ENCODE results near the gene RSBN1L.

Gene RSBN1L

DNA sequence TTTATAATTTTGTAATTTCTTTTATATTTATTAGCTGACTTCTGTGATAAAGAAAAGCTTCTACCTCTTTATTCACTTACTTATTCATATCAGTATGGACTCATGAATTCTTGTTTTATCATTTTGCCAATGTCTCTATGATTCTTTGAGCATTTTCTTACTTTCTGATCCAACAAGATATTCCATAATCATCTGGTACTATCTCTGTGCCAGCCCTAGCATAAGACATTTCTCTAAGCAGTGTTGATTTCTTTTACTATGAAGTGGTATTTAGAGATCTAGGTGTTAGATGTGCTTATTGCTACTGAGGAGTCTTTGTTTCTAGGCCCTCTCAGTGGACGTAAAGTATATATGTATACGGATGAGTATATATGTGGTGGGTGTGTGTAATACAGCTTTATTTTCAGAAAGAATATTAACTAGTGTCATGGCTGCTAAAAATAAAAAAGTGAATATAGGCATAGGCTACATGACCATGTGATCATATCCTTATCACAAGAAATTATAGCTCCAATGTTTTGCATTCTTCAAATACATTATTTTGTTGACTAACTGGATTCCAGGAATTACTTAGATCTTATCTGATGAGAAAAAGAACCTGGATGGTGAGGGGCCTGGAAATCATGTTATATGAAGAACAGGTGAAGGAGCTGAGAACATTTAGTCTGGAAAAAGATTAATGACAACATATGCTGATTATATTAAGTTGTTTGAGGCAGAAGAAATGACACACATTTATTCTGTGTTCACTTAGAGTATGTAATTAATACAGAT is 115.4 kb downstream of the RSBN1L start:
- DNase-seq, result no peak

DNA sequence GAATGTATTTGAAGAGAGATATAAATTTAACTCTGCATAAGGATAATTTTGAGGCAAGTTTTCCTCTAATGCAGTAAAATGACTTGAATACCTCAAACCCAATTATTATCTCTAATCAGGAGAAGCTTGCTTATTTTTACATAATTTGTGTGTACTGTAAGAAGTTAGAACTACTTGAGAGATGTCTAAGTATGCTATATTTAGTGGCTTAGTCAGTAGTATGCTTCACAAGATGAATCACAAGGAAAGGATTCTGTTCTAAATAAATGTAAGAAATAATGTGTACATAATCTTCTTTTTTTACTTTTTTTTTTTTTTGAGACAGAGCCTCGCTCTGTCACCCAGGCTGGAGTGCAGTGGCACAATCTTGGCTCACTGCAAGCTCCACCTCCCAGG is 116.0 kb downstream of the RSBN1L start:
- no peak for DNase-seq

DNA sequence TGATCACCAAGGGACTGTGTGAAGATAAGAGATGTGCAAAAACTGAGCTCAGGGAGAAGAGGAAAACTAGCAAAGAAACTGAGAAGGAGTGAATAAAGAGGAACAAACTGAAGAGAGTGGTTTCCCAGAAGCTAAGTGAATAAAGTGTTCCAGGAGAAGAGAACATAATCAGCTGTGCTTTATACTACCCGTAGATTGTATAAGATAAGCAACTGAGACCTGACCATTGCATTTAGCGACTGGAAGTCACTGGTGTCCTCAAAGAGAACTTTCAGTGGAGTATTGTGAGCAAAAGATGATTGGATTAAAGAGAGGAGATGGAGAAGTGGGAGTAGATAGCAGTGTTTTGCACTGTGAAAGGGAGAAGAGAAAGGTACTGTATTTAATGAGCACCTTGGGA is 116.9 kb downstream of the RSBN1L start:
- no peak for DNase-seq

DNA sequence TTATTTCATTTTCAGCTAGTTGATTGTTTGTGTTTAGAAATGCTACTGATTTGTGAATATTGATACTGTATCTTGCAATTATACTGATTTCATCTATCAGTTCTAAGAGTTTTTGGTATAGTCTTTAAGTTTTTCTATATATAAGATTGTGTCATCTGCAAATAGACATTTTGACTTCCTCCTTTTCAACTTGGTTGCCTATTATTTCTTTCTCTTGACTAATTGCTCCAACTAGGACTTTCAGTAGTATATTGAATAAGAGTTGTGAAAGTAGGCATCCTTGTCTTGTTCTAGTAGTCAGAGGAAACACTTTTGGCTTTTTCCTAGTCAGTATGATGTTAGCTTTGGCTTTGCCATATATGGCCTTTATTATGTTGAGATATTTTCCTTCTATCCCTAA is 122.8 kb downstream of the RSBN1L start:
- no peak for DNase-seq

DNA sequence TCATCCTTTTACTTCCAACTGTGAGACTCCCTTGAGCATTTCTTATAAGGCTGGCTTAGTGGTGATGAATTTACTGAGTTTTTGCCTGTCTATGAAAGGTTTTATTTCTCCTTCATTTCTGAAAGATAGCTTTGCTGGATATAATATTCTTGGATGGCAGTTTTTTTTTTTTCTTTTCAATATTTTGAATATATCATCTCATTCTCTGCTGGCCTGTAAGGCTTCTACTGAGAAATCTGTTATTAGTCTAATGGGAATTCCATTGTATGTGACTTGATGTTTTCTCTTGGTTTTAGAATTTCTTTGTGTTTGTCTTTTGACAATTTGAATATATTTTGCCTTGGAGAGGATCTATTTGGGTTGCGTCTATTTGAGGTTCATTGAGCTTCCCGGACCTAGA is 124.7 kb downstream of the RSBN1L start:
- DNase-seq, result no peak

DNA sequence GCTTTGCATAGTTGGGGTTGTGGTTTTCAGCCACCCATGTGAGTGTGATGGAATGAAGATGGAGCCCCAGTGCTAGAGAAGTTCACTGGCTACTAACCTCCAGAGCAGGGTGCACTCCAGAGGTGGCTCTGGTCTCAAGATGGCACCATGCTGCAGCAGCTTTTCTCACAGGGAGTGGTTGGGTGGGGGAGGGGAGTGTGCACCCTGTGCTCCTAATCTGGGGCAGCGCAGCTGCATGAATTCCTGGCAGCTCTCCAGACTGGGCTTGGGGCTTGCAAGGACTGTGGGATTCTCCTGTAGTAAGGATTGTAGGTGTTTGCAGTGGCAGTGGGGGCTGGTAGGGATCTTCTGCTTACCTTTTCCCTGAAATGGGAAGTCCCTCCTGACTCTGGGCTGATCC is 126.0 kb downstream of the RSBN1L start:
- no peak for DNase-seq

DNA sequence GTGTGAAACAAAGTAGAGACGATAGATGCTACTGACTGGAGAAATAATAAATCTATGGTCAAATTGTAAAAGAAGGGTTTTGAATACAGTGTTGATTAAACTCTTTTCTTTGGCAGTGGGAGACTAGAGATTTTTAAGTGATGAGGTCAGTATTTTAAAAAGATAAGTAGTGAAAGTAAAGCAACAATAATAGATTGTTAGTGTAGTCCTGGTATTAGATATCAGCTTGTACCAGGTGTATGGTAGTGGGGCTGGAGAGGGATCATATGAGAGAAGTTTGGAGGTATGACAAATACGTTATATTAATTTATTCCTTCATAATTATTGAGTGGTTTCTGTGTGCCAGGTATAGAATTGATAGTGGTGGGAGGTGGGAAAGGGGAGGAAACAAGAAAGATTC is 127.5 kb downstream of the RSBN1L start:
- DNase-seq, result no peak

DNA sequence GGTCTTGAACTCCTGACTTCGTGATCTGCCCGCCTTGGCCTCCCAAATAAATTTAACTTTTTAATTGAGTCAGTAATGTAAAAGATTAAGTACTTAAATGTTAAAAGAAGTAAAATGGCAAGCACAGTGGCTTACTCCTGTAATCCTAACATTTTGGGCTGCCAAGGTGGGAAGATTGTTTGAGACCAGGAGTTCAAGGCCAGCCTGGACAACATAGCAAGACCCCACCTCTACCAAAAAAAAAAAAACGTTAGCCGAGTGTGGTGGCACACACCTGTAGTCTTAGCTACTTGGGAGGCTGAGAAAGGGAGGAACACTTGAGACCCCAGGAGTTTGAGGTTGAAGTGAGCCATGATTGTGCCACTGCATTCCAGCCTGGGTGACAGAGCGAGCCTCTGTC is 128.4 kb downstream of the RSBN1L start:
- DNase-seq, result no peak

DNA sequence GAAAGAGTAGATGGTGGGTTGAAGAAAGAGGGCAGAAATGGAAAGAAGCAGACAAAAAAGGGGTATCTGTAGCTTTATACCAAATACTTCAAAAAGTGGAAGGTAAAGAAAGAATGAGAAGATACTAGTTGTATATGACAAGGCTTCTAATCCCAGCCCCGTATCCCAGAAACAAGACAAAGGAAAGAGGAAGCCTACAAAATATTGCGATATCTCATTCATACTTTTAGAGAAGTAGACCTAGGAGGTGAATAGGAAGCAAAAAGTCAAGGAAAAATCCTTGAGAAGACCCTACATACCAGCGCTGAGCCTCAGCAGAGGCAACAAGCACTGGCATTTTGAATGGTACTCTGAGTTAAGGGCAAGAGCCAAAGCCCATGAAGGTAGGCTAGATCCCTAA is 128.9 kb downstream of the RSBN1L start:
- DNase-seq, result no peak

DNA sequence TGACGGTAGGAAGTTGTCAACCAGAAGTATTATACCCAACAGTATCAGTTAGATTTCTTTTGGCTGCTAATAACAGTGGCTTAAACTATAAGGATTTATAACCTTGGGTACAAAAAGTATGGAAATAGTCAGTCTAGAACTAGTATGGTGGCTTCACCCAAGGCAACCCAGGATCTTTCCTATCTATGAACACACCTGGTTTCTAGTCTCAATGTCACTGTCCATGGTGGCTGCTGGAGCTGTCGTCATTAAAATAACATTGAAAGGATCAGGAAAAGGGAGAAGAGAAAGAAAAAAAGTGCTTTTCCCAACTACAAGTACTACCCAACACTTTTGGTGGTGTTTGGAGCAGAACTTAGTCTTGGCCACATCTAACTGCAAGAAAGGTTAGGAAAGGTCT is 130.0 kb downstream of the RSBN1L start:
- no peak for DNase-seq

DNA sequence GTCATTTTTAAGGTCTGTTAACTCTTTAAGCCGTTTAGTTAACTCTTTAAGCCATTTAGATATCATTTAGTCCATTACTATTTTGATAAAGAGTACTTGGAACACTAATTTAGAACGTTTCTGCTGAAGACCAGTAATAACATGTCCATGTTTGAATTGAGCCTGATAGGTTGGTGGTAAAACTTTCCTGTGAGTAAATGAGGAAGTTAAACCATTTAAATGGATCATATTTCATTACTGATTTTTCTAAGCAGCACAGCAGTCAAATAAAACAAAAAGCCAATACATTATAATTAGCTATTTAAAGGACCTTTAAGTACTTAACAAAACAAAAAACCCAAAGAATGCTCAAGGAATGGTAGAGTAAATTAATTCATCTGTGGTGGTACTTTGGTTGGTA is 131.7 kb downstream of the RSBN1L start:
- DNase-seq, result no peak

DNA sequence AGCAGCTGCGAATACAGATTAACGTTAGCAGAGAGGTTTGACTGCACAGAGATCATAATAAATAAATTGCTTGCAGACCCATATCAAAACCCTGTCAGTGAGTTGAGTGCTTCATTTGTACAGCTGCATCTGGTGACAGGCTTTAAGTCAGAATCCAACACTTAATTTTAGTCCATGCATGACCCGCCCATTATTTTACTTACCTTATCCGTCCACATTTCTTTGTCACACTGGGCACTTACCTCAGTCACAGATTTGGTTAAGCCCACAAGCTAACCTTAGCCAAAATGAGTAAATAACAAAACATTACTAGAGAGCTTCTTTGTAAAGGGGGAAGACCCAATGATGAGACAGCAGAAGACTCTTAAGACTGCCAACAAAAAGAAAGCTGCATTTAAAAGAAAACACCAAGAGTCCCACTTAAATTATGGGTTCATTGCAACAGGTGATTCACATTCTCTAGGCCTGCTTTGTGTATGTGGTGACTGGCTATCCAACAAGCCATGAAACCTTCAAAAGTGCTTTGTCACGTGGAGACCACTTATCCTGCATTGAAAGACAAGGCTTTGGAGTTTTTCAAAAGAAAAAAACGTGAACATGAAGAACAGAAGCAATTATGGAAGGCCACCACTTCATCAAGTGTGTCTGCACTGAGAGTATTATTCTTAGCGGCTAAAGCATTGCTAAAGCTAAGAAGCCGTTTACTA is 134.5 kb downstream of the RSBN1L start:
- DNase-seq, result no peak

DNA sequence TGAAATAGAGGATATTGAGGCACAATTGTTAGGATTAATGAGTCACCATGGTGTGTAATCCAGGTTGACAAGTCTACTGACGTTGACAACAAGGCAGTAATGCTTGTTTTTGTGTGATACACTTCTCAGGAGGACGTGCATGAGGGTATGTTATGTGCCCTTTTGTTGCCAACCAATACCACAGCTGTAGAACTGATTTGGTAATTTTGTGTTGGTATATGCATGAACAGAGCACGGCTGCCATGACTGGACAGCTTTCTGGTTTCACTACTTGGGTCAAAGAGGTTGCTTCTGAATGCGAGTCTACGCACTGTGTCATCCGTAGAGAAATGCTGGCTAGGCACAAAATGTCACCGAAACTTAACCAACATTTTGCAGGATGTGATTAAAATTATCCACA is 135.2 kb downstream of the RSBN1L start:
- DNase-seq, result no peak

DNA sequence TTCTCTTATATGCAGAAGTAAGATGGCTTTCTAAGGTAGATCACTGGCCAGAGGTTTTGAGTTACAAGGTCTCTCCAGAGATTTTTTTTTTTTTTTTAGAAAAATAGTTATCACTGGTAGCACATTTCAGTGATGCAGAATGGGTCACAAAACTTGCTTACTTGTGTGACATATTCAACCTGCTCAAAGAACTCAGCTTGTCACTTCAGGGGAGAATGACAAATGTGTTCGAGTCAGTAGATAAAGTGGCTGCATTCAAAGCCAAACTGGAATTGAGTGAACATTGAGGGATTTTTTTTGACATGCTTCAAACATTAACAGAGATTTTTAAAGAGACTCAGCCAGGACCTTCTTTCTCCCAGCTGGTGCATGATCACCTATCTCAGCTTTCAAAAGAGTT is 135.7 kb downstream of the RSBN1L start:
- DNase-seq, result no peak
